GM12891 (cell line): ENCODE results near the gene NPC1L1.

Experiments
- POLR2A ChIP-seq: IDR thresholded peaks from 2 replicates; pipeline ENCODE4 v1.6.1; 2011; ENCODE audit warnings: low read depth, low read length, control low read depth
- TAF1 ChIP-seq: IDR thresholded peaks from 2 replicates; pipeline ENCODE4 v1.6.1; 2011; ENCODE audit warnings: low read depth, low read length, control low read depth

GRCh38 chr7:44541876-44542610, 913 bp upstream of the NPC1L1 start:
- TF ChIP-seq POLR2A (no peak), TAF1 (no peak)
